Esophagus muscularis mucosa (tissue), 3 donors: ENCODE data around the gene CLCNKA.

Source experiments
- POLR2A ChIP-seq: fragments of 450-650 bp; IDR thresholded peaks from one replicate; pipeline ENCODE4 v1.6.1; 2017; ENCODE audit warnings: antibody characterized with exemption, moderate library complexity, mild to moderate bottlenecking, low read depth
- POLR2AphosphoS5 ChIP-seq, 2 donors: sonication (generic); formaldehyde crosslinking; IDR thresholded peaks; one replicate each; pipeline ENCODE4 v1.6.1; 2017; ENCODE audit warnings: antibody characterized with exemption in 2 of 2
- TF ChIP-seq, protein P1 (sequence below), 3 experiments: fragments of 200-600 bp in 2 of 3; fragments of 450-650 bp in 1 of 3; sonication (generic) in 2 of 3; IDR thresholded peaks; one replicate each; pipeline ENCODE4 v1.5.1; 2017 to 2019; ENCODE audit warnings: antibody characterized with exemption in 3 of 3, mild to moderate bottlenecking in 2 of 3, moderate library complexity in 1 of 3

DNA sequence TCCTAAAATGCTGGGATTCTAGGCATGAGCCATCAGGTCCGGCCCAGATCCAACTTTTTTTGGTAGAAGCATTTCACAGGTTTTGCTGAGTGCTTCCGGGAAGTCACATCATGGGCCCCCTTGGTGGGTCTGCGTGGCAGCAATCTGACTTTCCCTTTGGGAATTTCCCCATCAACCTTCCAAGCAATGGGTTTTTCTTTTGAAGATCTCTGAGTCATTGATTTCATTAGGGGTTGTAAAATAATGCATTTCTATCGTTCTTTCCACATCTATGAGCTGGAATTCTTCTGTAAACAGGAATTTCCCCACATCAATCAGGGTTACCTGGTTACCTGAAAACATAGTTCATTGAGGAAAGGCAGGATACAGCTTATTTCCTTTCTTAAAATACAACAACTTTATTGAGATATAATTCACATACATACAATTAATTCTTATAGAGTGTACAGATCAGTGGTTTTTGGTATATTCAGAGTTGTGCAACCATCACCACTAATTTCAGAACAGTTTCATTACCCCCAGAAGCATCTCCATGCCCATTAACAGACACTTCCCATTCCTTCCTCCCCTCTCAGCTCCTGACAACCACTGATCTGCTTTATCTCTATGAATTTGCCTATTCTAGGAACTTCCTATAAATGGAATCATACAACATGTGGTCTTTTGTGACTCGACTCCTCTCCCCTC, 36.1 kb upstream of the CLCNKA start:
- TF ChIP-seq POLR2A, result no peak
- TF ChIP-seq, protein P1, sequence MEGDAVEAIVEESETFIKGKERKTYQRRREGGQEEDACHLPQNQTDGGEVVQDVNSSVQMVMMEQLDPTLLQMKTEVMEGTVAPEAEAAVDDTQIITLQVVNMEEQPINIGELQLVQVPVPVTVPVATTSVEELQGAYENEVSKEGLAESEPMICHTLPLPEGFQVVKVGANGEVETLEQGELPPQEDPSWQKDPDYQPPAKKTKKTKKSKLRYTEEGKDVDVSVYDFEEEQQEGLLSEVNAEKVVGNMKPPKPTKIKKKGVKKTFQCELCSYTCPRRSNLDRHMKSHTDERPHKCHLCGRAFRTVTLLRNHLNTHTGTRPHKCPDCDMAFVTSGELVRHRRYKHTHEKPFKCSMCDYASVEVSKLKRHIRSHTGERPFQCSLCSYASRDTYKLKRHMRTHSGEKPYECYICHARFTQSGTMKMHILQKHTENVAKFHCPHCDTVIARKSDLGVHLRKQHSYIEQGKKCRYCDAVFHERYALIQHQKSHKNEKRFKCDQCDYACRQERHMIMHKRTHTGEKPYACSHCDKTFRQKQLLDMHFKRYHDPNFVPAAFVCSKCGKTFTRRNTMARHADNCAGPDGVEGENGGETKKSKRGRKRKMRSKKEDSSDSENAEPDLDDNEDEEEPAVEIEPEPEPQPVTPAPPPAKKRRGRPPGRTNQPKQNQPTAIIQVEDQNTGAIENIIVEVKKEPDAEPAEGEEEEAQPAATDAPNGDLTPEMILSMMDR (IDR thresholded peaks at IDR 0.05), result no peak
- no peak for TF ChIP-seq POLR2AphosphoS5 (IDR thresholded peaks at IDR 0.05)
